Hepatocyte (in vitro differentiated cells): ENCODE measurements around the gene KRTAP22-1. TPM values are rescaled to one million over a fixed set of nuclear protein-coding genes. Genes with fewer than 3 reads are reported as not detected.

Experiments
- DNase-seq: peaks from one replicate; pipeline ENCODE4 v3.0.0-alpha.2; 2016; ENCODE audit warnings: low spot score
- H2AFZ ChIP-seq: fragments of 200-600 bp; sonication (generic); 2 replicates; pipeline ENCODE4 v1.6.0; 2016; ENCODE audit warnings: antibody characterized with exemption, mild to moderate bottlenecking
- H3K27ac ChIP-seq: fragments of 200-600 bp; sonication (generic); 2 replicates; pipeline ENCODE4 v1.5.1; 2016; ENCODE audit warnings: mild to moderate bottlenecking
- H3K27me3 ChIP-seq: fragments of 200-600 bp; sonication (generic); 2 replicates; pipeline ENCODE4 v1.6.1; 2016
- H3K36me3 ChIP-seq: fragments of 200-600 bp; sonication (generic); replicated peaks from 2 replicates; pipeline ENCODE4 v1.5.1; 2016; ENCODE audit warnings: low read depth; ENCODE audit not compliant: insufficient read depth
- H3K4me1 ChIP-seq: fragments of 200-600 bp; sonication (generic); 2 replicates; pipeline ENCODE4 v1.5.1; 2016; ENCODE audit warnings: mild to moderate bottlenecking, moderate library complexity; ENCODE audit not compliant: insufficient read depth
- H3K4me2 ChIP-seq: fragments of 200-600 bp; sonication (generic); 2 replicates; pipeline ENCODE4 v1.6.0; 2016
- H3K4me3 ChIP-seq: fragments of 200-600 bp; sonication (generic); 2 replicates; pipeline ENCODE4 v1.5.1; 2016; ENCODE audit warnings: mild to moderate bottlenecking
- H3K79me2 ChIP-seq: fragments of 200-600 bp; sonication (generic); 2 replicates; pipeline ENCODE4 v1.6.0; 2017; ENCODE audit warnings: mild to moderate bottlenecking
- H3K9me2 ChIP-seq: fragments of 200-600 bp; sonication (generic); replicated peaks from 2 replicates; pipeline ENCODE4 v1.6.0; 2017; ENCODE audit warnings: mild to moderate bottlenecking; ENCODE audit not compliant: insufficient read depth
- H3K9me3 ChIP-seq: fragments of 200-600 bp; sonication (generic); 2 replicates; pipeline ENCODE4 v1.5.1; 2016; ENCODE audit warnings: low read depth, mild to moderate bottlenecking
- H4K20me1 ChIP-seq: fragments of 200-600 bp; sonication (generic); 2 replicates; pipeline ENCODE4 v1.6.0; 2016; ENCODE audit warnings: mild to moderate bottlenecking; ENCODE audit not compliant: insufficient read depth, poor library complexity, severe bottlenecking
- CTCF ChIP-seq: fragments of 200-600 bp; sonication (generic); IDR thresholded peaks from 2 replicates; pipeline ENCODE4 v1.5.1; 2016; ENCODE audit warnings: antibody characterized with exemption, mild to moderate bottlenecking; ENCODE audit not compliant: poor library complexity
- EZH2 ChIP-seq: fragments of 200-600 bp; sonication (generic); IDR thresholded peaks from 2 replicates; pipeline ENCODE4 v1.6.1; 2016; ENCODE audit warnings: antibody characterized with exemption, mild to moderate bottlenecking, borderline replicate concordance
- EZH2phosphoT487 ChIP-seq: fragments of 200-600 bp; sonication (generic); IDR thresholded peaks from one replicate; pipeline ENCODE4 v1.6.1; 2018; ENCODE audit warnings: antibody characterized with exemption, mild to moderate bottlenecking, low read depth, moderate library complexity; ENCODE audit not compliant: unreplicated experiment, severe bottlenecking
- WGBS: methylation state at CpG from one replicate; pipeline ENCODE4 v1.1.6; 2016; ENCODE audit warnings: low lambda C conversion rate; ENCODE audit errors: missing lambda C conversion rate; 5-methylcytosine and 5-hydroxymethylcytosine counted together
- polyA plus RNA-seq: library from polyadenylated mRNA; unstranded; fragments of >200 nt; fragmentation: Nextera tagmentation; extraction: Ambion mirVana; gene quantifications from 2 replicates; pipeline ENCODE4 v1.2.1, GENCODE V29; 2016
- total RNA-seq: library from RNA; depleted of rRNA; stranded (reverse); fragments of >200 nt; gene quantifications from 2 replicates; pipeline ENCODE4 v1.2.3, GENCODE V29; 2014

Gene KRTAP22-1
- total and polyA plus RNA-seq, 2 experiments from 2014 or later = not detected

- no peak overlapping the region for H3K27ac ChIP-seq
- H3K9me2 ChIP-seq = no peaks in the 10 kb centered on the region
- H4K20me1 ChIP-seq = no peaks in the 10 kb centered on the region
- no peaks in the 10 kb centered on the region for H3K36me3 ChIP-seq
- 88% methylated on average over 2 of the region's 2 CpGs for WGBS
- TF ChIP-seq CTCF (no peak), EZH2phosphoT487 (no peak), EZH2 (no peak)
- no peak overlapping the region for H3K4me3 ChIP-seq
- H3K27me3 ChIP-seq = no peaks in the 10 kb centered on the region
- H3K4me1 ChIP-seq = no peaks in the 10 kb centered on the region
- H2AFZ ChIP-seq = no peak overlapping the region
- no peak for DNase-seq
- H3K79me2 ChIP-seq = no peaks in the 10 kb centered on the region
- no peak overlapping the region for H3K4me2 ChIP-seq
- H3K9me3 ChIP-seq = no peaks in the 10 kb centered on the region
These were observed 11.2 kb downstream of the KRTAP22-1 start for GRCh38 chr21:30612132-30612531.

- H3K79me2 ChIP-seq = no peaks in the 10 kb centered on the region
- H3K4me2 ChIP-seq = no peak within 1 kb of the TSS
- H2AFZ ChIP-seq = no peak within 1 kb of the TSS
- H4K20me1 ChIP-seq = no peaks in the 10 kb centered on the region
- H3K36me3 ChIP-seq = no peaks in the 10 kb centered on the region
- no peak for DNase-seq
- no peak within 1 kb of the TSS for H3K4me3 ChIP-seq
- H3K27me3 ChIP-seq = no peaks in the 10 kb centered on the region
- no peaks in the 10 kb centered on the region for H3K9me2 ChIP-seq
- H3K9me3 ChIP-seq = no peaks in the 10 kb centered on the region
- no peak within 1 kb of the TSS for H3K27ac ChIP-seq
- 68% methylated on average over 2 of the region's 2 CpGs for WGBS
- TF ChIP-seq CTCF = no peak
- TF ChIP-seq EZH2phosphoT487 = no peak
- no peaks in the 10 kb centered on the region for H3K4me1 ChIP-seq
These were observed 12.9 kb downstream of the KRTAP22-1 start, which contains the start of gene KRTAP6-1 for GRCh38 chr21:30613836-30614235. KRTAP6-1 (minus strand) TSS chr21:30613930; CDS start chr21:30613904, 26 bp downstream.

GRCh38 chr21:30615199-30615598, 14.3 kb downstream of the KRTAP22-1 start:
- Histone ChIP-seq H3K36me3 (no peaks in the 10 kb centered on the region), H3K79me2 (no peaks in the 10 kb centered on the region), H3K9me3 (no peaks in the 10 kb centered on the region), H3K27ac (no peak overlapping the region), H4K20me1 (no peaks in the 10 kb centered on the region), H2AFZ (no peak overlapping the region), H3K4me2 (no peak overlapping the region), H3K4me3 (no peak overlapping the region), H3K4me1 (no peaks in the 10 kb centered on the region), H3K9me2 (no peaks in the 10 kb centered on the region), H3K27me3 (no peaks in the 10 kb centered on the region)
- DNase-seq = no peak
- TF ChIP-seq EZH2 = no peak
- no peak for TF ChIP-seq EZH2phosphoT487
- no peak for TF ChIP-seq CTCF

- no peak for DNase-seq
- WGBS = 96% methylated on average over 2 of the region's 2 CpGs
- Histone ChIP-seq H3K27me3 (no peaks in the 10 kb centered on the region), H3K79me2 (no peaks in the 10 kb centered on the region), H3K27ac (no peak within 1 kb of the TSS), H3K36me3 (no peaks in the 10 kb centered on the region), H3K4me2 (no peak within 1 kb of the TSS), H4K20me1 (no peaks in the 10 kb centered on the region), H3K4me3 (no peak within 1 kb of the TSS), H3K9me3 (no peaks in the 10 kb centered on the region), H3K4me1 (no peaks in the 10 kb centered on the region), H2AFZ (no peak within 1 kb of the TSS), H3K9me2 (no peaks in the 10 kb centered on the region)
- TF ChIP-seq CTCF (no peak), EZH2 (no peak), EZH2phosphoT487 (no peak)
These were observed 15.2 kb downstream of the KRTAP22-1 start, which contains the start of gene KRTAP20-1 for GRCh38 chr21:30616125-30616524. KRTAP20-1 (plus strand) TSS chr21:30616425; CDS start chr21:30616455, 30 bp downstream.
